CD4-positive, CD25-positive, alpha-beta regulatory T cell (primary cell): ENCODE measurements around the gene MOB1A. TPM values are rescaled to one million over a fixed set of nuclear protein-coding genes. Genes with fewer than 3 reads are reported as not detected.

Source experiments
- ATAC-seq, 2 donors: fragments of 150-1000 bp; cut with Tn5 transposase; one replicate each; pipeline ENCODE4 v1.10.0; 2021; ENCODE audit warnings: low read depth in 2 of 2, moderate number of reproducible peaks in 2 of 2, moderate library complexity in 1 of 2
- DNase-seq, 3 donors: peaks; one replicate each; pipeline versions ENCODE4 v3.0.0 to v3.0.0-alpha.2; 2012 to 2022; ENCODE audit warnings: mixed read lengths in 1 of 3
- H3K27ac ChIP-seq: one replicate; pipeline ENCODE4 v1.7.0; 2013; ENCODE audit warnings: mild to moderate bottlenecking, low read length; ENCODE audit not compliant: insufficient read depth, poor library complexity, severe bottlenecking
- H3K27me3 ChIP-seq: one replicate; pipeline ENCODE4 v1.7.0; 2013; ENCODE audit warnings: low read length; ENCODE audit not compliant: control insufficient read depth, insufficient read depth
- H3K36me3 ChIP-seq: one replicate; pipeline ENCODE4 v1.7.0; 2013; ENCODE audit warnings: mild to moderate bottlenecking, low read length, moderate library complexity; ENCODE audit not compliant: control insufficient read depth, insufficient read depth
- H3K4me1 ChIP-seq: 2 replicates; pipeline ENCODE4 v1.7.0; 2013; ENCODE audit warnings: mild to moderate bottlenecking, low read length; ENCODE audit not compliant: insufficient read depth, control insufficient read depth, poor library complexity, severe bottlenecking
- H3K4me3 ChIP-seq: one replicate; pipeline ENCODE4 v1.7.0; 2013; ENCODE audit warnings: low read depth, mild to moderate bottlenecking, low read length, moderate library complexity
- H3K9me3 ChIP-seq, 2 experiments: 1 replicate in 1 of 2; 2 replicates in 1 of 2; pipeline ENCODE4 v1.7.0; 2013; ENCODE audit warnings: low read length in 2 of 2, mild to moderate bottlenecking in 1 of 2, moderate library complexity in 1 of 2; ENCODE audit not compliant: control insufficient read depth in 2 of 2
- H3K27ac Mint-ChIP-seq, 3 donors: one replicate each; pipeline ENCODE4 v1.8.0; 2020 to 2022; ENCODE audit warnings: mild to moderate bottlenecking in 3 of 3, mixed read lengths in 3 of 3, moderate library complexity in 2 of 3
- H3K27me3 Mint-ChIP-seq: one replicate; pipeline ENCODE4 v1.8.0; 2022; ENCODE audit warnings: mild to moderate bottlenecking, mixed read lengths
- H3K36me3 Mint-ChIP-seq: one replicate; pipeline ENCODE4 v1.8.0; 2020; ENCODE audit warnings: mixed read lengths
- H3K4me1 Mint-ChIP-seq, 4 donors: one replicate each; pipeline ENCODE4 v1.8.0; 2020 to 2022; ENCODE audit warnings: mixed read lengths in 4 of 4, mild to moderate bottlenecking in 1 of 4
- H3K4me3 Mint-ChIP-seq, 4 donors: one replicate each; pipeline ENCODE4 v1.8.0; 2020 to 2022; ENCODE audit warnings: mild to moderate bottlenecking in 4 of 4, mixed read lengths in 4 of 4, moderate library complexity in 3 of 4
- H3K9me3 Mint-ChIP-seq, 7 donors: one replicate each; pipeline ENCODE4 v1.8.0; 2020 to 2022; ENCODE audit warnings: mixed read lengths in 7 of 7, mild to moderate bottlenecking in 3 of 7, moderate library complexity in 2 of 7
- polyA plus RNA-seq, 4 donors: library from polyadenylated mRNA; unstranded; fragments of 300-500 nt; fragmentation: Illumina TruSeq; gene quantifications; one replicate each; pipeline ENCODE4 v1.2.3, GENCODE V29; 2021
- total RNA-seq: library from RNA; stranded (reverse); gene quantifications from one replicate; pipeline ENCODE4 v1.2.3, GENCODE V29; 2022

The MOB1A gene
- total and polyA plus RNA-seq, 5 donors from 2014 or later, result 152 to 209 (median 162) TPM

DNA sequence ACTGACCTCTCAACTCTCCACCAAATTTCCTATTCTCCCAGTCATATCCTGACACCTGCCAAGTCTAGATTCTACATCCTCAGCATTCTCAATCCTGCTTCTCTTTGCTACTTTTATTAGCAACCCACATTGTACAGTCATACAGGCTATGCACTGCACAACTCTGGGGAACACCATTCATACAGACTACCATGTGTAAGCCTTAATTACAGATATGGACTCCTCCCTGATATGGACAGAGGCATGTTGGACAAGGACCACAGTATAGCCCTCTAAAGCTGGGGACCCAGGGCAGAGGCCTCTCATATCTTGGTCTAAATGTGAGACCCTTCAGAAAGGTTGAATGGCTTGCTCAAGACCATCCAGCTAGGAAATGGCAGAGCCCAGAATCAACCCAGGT is 67.3 kb downstream of the MOB1A start:
- Mint-ChIP-seq H3K27me3 (peaks cover 6% of the 10 kb centered on the region), H3K4me3 (no peak overlapping the region), H3K9me3 (peaks cover 0 to 2% (median 0%) of the 10 kb centered on the region in 7 donors), H3K27ac (no peak overlapping the region), H3K4me1 (no peaks in the 10 kb centered on the region), H3K36me3 (no peaks in the 10 kb centered on the region)
- Histone ChIP-seq H3K27ac (no peak overlapping the region), H3K36me3 (no peaks in the 10 kb centered on the region), H3K27me3 (no peaks in the 10 kb centered on the region), H3K4me1 (no peaks in the 10 kb centered on the region), H3K9me3 (no peaks in the 10 kb centered on the region), H3K4me3 (no peak overlapping the region)
- no peak for DNase-seq
- no peak for ATAC-seq

DNA sequence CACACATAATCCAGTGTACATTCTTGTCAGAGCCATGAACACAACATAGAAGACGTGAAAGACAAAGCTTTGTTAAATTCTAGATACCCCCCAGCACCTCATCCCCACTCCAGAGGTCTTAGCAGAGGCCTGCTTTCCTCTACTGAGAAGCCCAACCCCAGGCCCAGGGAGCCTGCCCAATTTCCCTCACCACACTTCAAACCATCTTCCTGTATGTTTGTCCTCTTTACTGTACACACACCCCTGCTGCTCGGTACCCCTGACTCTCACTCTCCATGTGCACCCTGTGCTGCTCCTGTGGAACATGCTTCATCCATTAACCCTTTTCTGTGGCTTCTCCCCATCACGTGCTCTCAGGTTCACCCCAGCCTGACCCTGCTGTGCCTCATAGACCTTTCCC is 68.1 kb downstream of the MOB1A start:
- DNase-seq, result no peak
- ATAC-seq, result no peak
- no peak overlapping the region for H3K27ac ChIP-seq
- no peaks in the 10 kb centered on the region for H3K27me3 ChIP-seq
- no peaks in the 10 kb centered on the region for H3K36me3 ChIP-seq
- Mint-ChIP-seq H3K36me3 (no peaks in the 10 kb centered on the region), H3K4me1 (no peaks in the 10 kb centered on the region), H3K27me3 (peaks cover 6% of the 10 kb centered on the region), H3K4me3 (peak overlapping the region in 1 of 4 donors; percentile 48), H3K27ac (no peak overlapping the region), H3K9me3 (peaks cover 0 to 2% (median 0%) of the 10 kb centered on the region in 7 donors)
- no peak overlapping the region for H3K4me3 ChIP-seq
- H3K4me1 ChIP-seq, result no peaks in the 10 kb centered on the region
- H3K9me3 ChIP-seq, result no peaks in the 10 kb centered on the region

DNA sequence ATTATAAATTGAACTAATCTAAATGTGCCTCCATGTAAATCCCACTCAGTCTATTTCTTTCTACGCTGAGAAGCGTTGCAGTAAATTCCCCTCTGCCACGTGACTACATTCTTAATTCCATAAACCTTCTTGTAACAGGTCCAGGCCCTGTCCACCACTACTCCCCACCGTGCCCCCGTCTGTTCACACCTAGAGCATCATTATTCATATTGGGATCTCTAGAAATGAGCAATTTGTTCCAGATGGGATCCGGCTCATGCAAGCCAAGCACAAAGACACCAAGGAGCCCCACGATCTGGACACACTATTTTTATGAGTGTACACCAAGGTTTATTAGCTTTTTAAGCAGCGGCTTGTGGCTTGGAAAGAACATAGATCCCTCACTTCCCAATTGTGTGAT is 69.1 kb downstream of the MOB1A start:
- Histone ChIP-seq H3K4me3 (no peak overlapping the region), H3K36me3 (no peaks in the 10 kb centered on the region), H3K4me1 (no peaks in the 10 kb centered on the region), H3K27me3 (no peaks in the 10 kb centered on the region), H3K27ac (no peak overlapping the region), H3K9me3 (no peaks in the 10 kb centered on the region)
- Mint-ChIP-seq H3K9me3 (peaks cover 0 to 2% (median 0%) of the 10 kb centered on the region in 7 donors), H3K4me1 (peaks cover 0 to 6% (median 0%) of the 10 kb centered on the region in 4 donors), H3K27ac (peak overlapping the region in 1 of 3 donors; percentile 44), H3K36me3 (peaks cover 3% of the 10 kb centered on the region), H3K4me3 (no peak overlapping the region), H3K27me3 (no peaks in the 10 kb centered on the region)
- DNase-seq (no peak), ATAC-seq (no peak)

DNA sequence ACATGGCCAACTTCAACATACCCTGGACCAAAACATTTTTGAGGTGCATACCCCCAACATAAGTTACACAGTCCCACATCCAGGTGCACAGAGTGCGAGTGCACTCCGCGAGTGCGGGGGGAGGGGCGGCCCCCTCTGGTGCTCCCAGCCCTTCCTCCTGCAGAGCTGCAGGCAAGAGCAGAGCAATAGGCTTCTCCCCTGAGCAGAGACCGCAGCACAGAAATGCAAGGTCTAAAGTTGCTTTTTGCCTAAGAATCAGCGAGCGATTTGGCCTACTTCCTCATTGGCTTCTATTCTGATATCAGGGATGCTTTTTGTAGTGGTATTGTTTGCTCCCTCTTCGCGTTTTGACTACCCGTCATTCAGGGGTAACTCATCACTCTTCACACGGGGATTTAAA is 71.6 kb downstream of the MOB1A start:
- no peak overlapping the region for H3K4me3 Mint-ChIP-seq
- Histone ChIP-seq H3K27ac (no peak overlapping the region), H3K4me3 (no peak overlapping the region), H3K9me3 (no peaks in the 10 kb centered on the region), H3K36me3 (peaks cover 12% of the 10 kb centered on the region), H3K4me1 (no peaks in the 10 kb centered on the region), H3K27me3 (no peaks in the 10 kb centered on the region)
- DNase-seq, result no peak
- peak overlapping the region in 1 of 3 donors; percentile 69 for H3K27ac Mint-ChIP-seq
- peaks cover 0 to 2% (median 0%) of the 10 kb centered on the region in 7 donors for H3K9me3 Mint-ChIP-seq
- H3K27me3 Mint-ChIP-seq, result no peaks in the 10 kb centered on the region
- peaks cover 8% of the 10 kb centered on the region for H3K36me3 Mint-ChIP-seq
- peaks cover 0 to 7% (median 0%) of the 10 kb centered on the region in 4 donors for H3K4me1 Mint-ChIP-seq
- no peak for ATAC-seq

DNA sequence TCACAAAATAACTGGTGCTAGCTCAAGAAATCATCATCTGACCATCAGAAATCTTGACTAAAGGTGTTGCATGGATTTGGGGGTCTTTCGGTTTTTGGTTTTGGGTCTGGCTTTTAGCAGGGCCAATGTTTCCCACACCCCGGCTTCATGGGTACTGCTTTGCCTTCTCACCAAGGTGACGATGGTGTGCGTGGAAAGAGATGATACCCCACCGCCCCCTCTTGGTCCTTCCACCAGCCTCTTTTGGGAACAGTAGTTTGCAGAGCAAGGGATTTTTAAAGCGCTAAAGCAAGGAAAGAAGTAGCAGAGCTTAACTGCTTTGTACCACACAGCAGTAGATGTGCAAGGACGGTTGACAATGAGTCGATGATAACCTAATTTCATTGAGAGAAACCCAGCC is 73.3 kb downstream of the MOB1A start:
- Histone ChIP-seq H3K36me3 (peaks cover 27% of the 10 kb centered on the region), H3K27ac (no peak overlapping the region), H3K27me3 (no peaks in the 10 kb centered on the region), H3K9me3 (no peaks in the 10 kb centered on the region), H3K4me3 (no peak overlapping the region), H3K4me1 (no peaks in the 10 kb centered on the region)
- H3K4me3 Mint-ChIP-seq, result no peak overlapping the region
- peaks cover 0 to 7% (median 0%) of the 10 kb centered on the region in 4 donors for H3K4me1 Mint-ChIP-seq
- H3K27me3 Mint-ChIP-seq, result no peaks in the 10 kb centered on the region
- peaks cover 11% of the 10 kb centered on the region for H3K36me3 Mint-ChIP-seq
- H3K9me3 Mint-ChIP-seq, result no peaks in the 10 kb centered on the region
- H3K27ac Mint-ChIP-seq, result no peak overlapping the region
- no peak for ATAC-seq
- DNase-seq, result no peak

DNA sequence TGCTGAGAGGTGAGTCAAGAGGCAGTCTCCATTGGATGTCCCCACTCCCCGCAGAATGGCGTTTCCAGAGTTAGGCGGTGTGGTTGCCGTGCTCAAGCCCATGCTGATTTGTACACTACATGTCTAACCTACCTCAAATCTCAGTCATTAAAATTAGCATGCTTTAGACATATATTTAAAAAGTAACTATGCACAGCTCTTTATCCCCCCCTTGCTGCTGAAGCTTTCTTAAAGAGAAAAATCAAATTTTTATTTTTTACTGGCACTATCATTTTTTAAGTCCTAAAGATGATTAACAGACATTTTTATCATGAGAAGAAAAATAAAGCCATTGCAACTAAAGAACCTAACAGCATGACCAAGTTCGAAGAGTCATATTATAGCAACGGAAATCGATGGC is 73.8 kb downstream of the MOB1A start:
- no peaks in the 10 kb centered on the region for H3K27me3 Mint-ChIP-seq
- no peaks in the 10 kb centered on the region for H3K9me3 Mint-ChIP-seq
- Histone ChIP-seq H3K9me3 (no peaks in the 10 kb centered on the region), H3K4me1 (no peaks in the 10 kb centered on the region), H3K36me3 (peaks cover 33% of the 10 kb centered on the region), H3K27me3 (no peaks in the 10 kb centered on the region), H3K27ac (no peak overlapping the region), H3K4me3 (no peak overlapping the region)
- no peak for ATAC-seq
- H3K36me3 Mint-ChIP-seq, result peaks cover 13% of the 10 kb centered on the region
- peaks cover 0 to 7% (median 0%) of the 10 kb centered on the region in 4 donors for H3K4me1 Mint-ChIP-seq
- peak in 2 of 3 donors; percentile 12 to 34 for DNase-seq
- no peak overlapping the region for H3K4me3 Mint-ChIP-seq
- no peak overlapping the region for H3K27ac Mint-ChIP-seq

DNA sequence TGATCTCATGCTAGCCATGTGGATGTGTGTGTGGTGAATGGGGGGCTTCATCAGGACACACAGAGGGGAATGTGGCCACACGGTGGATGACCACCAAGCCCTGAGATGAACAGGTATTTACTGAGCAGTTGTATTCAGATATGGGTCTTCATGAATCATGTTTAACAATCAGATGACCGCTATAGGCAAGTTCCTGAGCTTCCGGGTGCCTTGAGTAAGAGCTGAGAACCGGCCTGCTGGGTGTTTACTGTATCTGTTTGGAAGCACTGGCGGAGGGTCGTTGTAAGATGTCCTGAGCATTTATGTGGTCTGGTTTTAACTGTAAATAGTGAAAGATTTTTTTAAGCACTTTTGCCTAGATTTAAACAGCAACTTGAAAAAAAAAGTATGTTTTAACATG is 74.9 kb downstream of the MOB1A start:
- Histone ChIP-seq H3K27ac (no peak overlapping the region), H3K9me3 (no peaks in the 10 kb centered on the region), H3K36me3 (peaks cover 42% of the 10 kb centered on the region), H3K27me3 (no peaks in the 10 kb centered on the region), H3K4me3 (no peak overlapping the region), H3K4me1 (no peaks in the 10 kb centered on the region)
- ATAC-seq, result no peak
- DNase-seq, result no peak
- H3K4me1 Mint-ChIP-seq, result peaks cover 0 to 7% (median 0%) of the 10 kb centered on the region in 4 donors
- H3K4me3 Mint-ChIP-seq, result no peak overlapping the region
- H3K27ac Mint-ChIP-seq, result no peak overlapping the region
- H3K9me3 Mint-ChIP-seq, result no peaks in the 10 kb centered on the region
- peaks cover 19% of the 10 kb centered on the region for H3K36me3 Mint-ChIP-seq
- H3K27me3 Mint-ChIP-seq, result no peaks in the 10 kb centered on the region
